GM23248 (cell line): ENCODE results near the gene ACP1.

Source experiments
- EZH2 ChIP-seq: fragments of 200-600 bp; sonication (generic); IDR thresholded peaks from 2 replicates; pipeline ENCODE4 v1.6.1; 2018; ENCODE audit warnings: antibody characterized with exemption, mild to moderate bottlenecking; ENCODE audit not compliant: insufficient read depth, poor library complexity, severe bottlenecking
- EZH2phosphoT487 ChIP-seq: fragments of 200-600 bp; sonication (generic); IDR thresholded peaks from 2 replicates; pipeline ENCODE4 v1.6.1; 2018; ENCODE audit warnings: antibody characterized with exemption, moderate library complexity, mild to moderate bottlenecking, low read depth; ENCODE audit not compliant: insufficient read depth

- TF ChIP-seq EZH2 (no peak), EZH2phosphoT487 (no peak)
Observed at GRCh38 chr2:305366-305765, 40.6 kb downstream of the ACP1 start.
